CD4-positive, alpha-beta T cell treated with Interleukin-1 beta for 1 hour (primary cell): ENCODE results near the gene ZBTB42.
"Not testable (repeated sequence)": the region's sequence is repeated elsewhere in the genome, so short reads cannot be mapped to it uniquely, and the experiment has no call there.

Source experiments
- DNase-seq, 2 donors: peaks; one replicate each; pipeline ENCODE4 v3.0.0-alpha.2; 2020 to 2022

The ZBTB42 gene

GRCh38 chr14:104817930-104818713 lies 17.2 kb downstream of the ZBTB42 start:
- no peak for DNase-seq

GRCh38 chr14:104818714-104819161 lies 17.8 kb downstream of the ZBTB42 start:
- DNase-seq = no peak

- DNase-seq = no peak
Observed at GRCh38 chr14:104819361-104819781, 18.5 kb downstream of the ZBTB42 start.

GRCh38 chr14:104820669-104821228 lies 19.8 kb downstream of the ZBTB42 start:
- DNase-seq = no peak

GRCh38 chr14:104821229-104821945 lies 20.5 kb downstream of the ZBTB42 start:
- DNase-seq = no peak

GRCh38 chr14:104821971-104822608 lies 21.2 kb downstream of the ZBTB42 start:
- no peak for DNase-seq

- DNase-seq = no peak
Observed at GRCh38 chr14:104822821-104823615, 22.1 kb downstream of the ZBTB42 start.

GRCh38 chr14:104824353-104824997 lies 23.6 kb downstream of the ZBTB42 start:
- no peak for DNase-seq

- peak; percentile 88 to 92 for DNase-seq
Observed at GRCh38 chr14:104826189-104826860, 25.4 kb downstream of the ZBTB42 start.

- DNase-seq = no peak
Observed at GRCh38 chr14:104826861-104827176, 25.9 kb downstream of the ZBTB42 start.

GRCh38 chr14:104827177-104828055 lies 26.5 kb downstream of the ZBTB42 start:
- DNase-seq = peak; percentile 64 to 68

- DNase-seq = no peak
Observed at GRCh38 chr14:104830781-104831180, 29.9 kb downstream of the ZBTB42 start.

GRCh38 chr14:104836171-104836935 lies 35.5 kb downstream of the ZBTB42 start:
- DNase-seq = not testable (repeated sequence)

GRCh38 chr14:104841730-104842129 lies 40.8 kb downstream of the ZBTB42 start:
- no peak for DNase-seq

- no peak for DNase-seq
Observed at GRCh38 chr14:104843006-104843405, 42.1 kb downstream of the ZBTB42 start.

GRCh38 chr14:104843442-104844305 lies 42.8 kb downstream of the ZBTB42 start:
- no peak for DNase-seq

- DNase-seq = no peak
Observed at GRCh38 chr14:104844306-104845032, 43.6 kb downstream of the ZBTB42 start.
